PC-9 (cell line): Measurements from ENCODE around the gene CEP131. TPM values are rescaled to one million over a fixed set of nuclear protein-coding genes. Genes with fewer than 3 reads are reported as not detected.

Experiments
- BruUV-seq: library from RNA; stranded (reverse); fragments of 400-500 nt; replicated peaks from 2 replicates; lab custom pipeline; 2021; lab: Mats Ljungman, UMichigan
- CTCF ChIA-PET: fragments of 300-600 bp; sonication (Branson Sonifier 250); formaldehyde crosslinking; loops from one replicate; lab custom pipeline; 2022; ENCODE audit warnings: antibody characterized with exemption; lab: Charles Lee
- POLR2A ChIA-PET: fragments of 300-600 bp; sonication (Branson Sonifier 250); formaldehyde crosslinking; loops from one replicate; lab custom pipeline; 2022; ENCODE audit warnings: antibody characterized with exemption; ENCODE audit not compliant: unreplicated experiment; lab: Charles Lee
- DNase-seq, 2 experiments: peaks; one replicate each; pipeline versions ENCODE4 v3.0.0 to v3.0.0-alpha.2; 2015 to 2022; ENCODE audit warnings: mixed read lengths in 1 of 2
- H2AFZ ChIP-seq: fragments of 200-600 bp; sonication (generic); 2 replicates; pipeline ENCODE4 v1.8.1; 2017; ENCODE audit warnings: antibody characterized with exemption
- H3F3A ChIP-seq: fragments of 200-600 bp; sonication (generic); 2 replicates; pipeline ENCODE4 v1.8.1; 2017; ENCODE audit warnings: antibody characterized with exemption, mild to moderate bottlenecking, low read depth; ENCODE audit not compliant: insufficient read depth
- H3K27ac ChIP-seq: fragments of 200-600 bp; sonication (generic); 2 replicates; pipeline ENCODE4 v1.6.1; 2016; ENCODE audit warnings: mixed run types
- H3K27me3 ChIP-seq: fragments of 200-600 bp; sonication (generic); 2 replicates; pipeline ENCODE4 v1.6.1; 2016; ENCODE audit warnings: low read depth, mixed run types; ENCODE audit not compliant: insufficient read depth
- H3K36me3 ChIP-seq: fragments of 200-600 bp; sonication (generic); 2 replicates; pipeline ENCODE4 v1.6.1; 2016; ENCODE audit warnings: low read depth, mixed run types
- H3K4me1 ChIP-seq: fragments of 200-600 bp; sonication (generic); replicated peaks from 2 replicates; pipeline ENCODE4 v1.6.1; 2016; ENCODE audit warnings: mixed run types; ENCODE audit not compliant: insufficient read depth
- H3K4me2 ChIP-seq: fragments of 200-600 bp; sonication (generic); 2 replicates; pipeline ENCODE4 v1.6.1; 2017; ENCODE audit warnings: mixed run types
- H3K4me3 ChIP-seq: fragments of 200-600 bp; sonication (generic); 2 replicates; pipeline ENCODE4 v1.6.1; 2016; ENCODE audit warnings: mixed run types
- H3K79me2 ChIP-seq: fragments of 200-600 bp; sonication (generic); 2 replicates; pipeline ENCODE4 v1.6.1; 2017; ENCODE audit warnings: low read depth, mixed run types
- H3K9me2 ChIP-seq: fragments of 200-600 bp; sonication (generic); 2 replicates; pipeline ENCODE4 v1.8.1; 2017; ENCODE audit warnings: mild to moderate bottlenecking; ENCODE audit not compliant: insufficient read depth
- H3K9me3 ChIP-seq: fragments of 200-600 bp; sonication (generic); 2 replicates; pipeline ENCODE4 v1.8.1; 2016; ENCODE audit warnings: low read depth; ENCODE audit not compliant: insufficient read depth
- H4K20me1 ChIP-seq: fragments of 200-600 bp; sonication (generic); 2 replicates; pipeline ENCODE4 v1.8.1; 2017; ENCODE audit not compliant: insufficient read depth
- EZH2 ChIP-seq: fragments of 200-600 bp; sonication (generic); IDR thresholded peaks from 2 replicates; pipeline ENCODE4 v1.8.0; 2017; ENCODE audit warnings: antibody characterized with exemption, low read depth
- intact Hi-C: fragments of 100-400 bp; cut with micrococcal nuclease; formaldehyde crosslinking; loops from one replicate; pipeline ENCODE4 v1.10.0; 2022; ENCODE audit not compliant: unreplicated experiment
- total RNA-seq: library from RNA; stranded (reverse); gene quantifications from 2 replicates; pipeline ENCODE4 v1.2.3, GENCODE V29; 2021
- TF ChIP-seq, protein P1 (sequence below): fragments of 200-600 bp; sonication (generic); conservative IDR thresholded peaks from 2 replicates; pipeline ENCODE4 v1.6.1; 2017; ENCODE audit warnings: mixed run types, antibody characterized with exemption, mild to moderate bottlenecking, moderate library complexity

The CEP131 gene
- total RNA-seq, 1 experiment from 2014 or later, result 24.4 TPM

DNA sequence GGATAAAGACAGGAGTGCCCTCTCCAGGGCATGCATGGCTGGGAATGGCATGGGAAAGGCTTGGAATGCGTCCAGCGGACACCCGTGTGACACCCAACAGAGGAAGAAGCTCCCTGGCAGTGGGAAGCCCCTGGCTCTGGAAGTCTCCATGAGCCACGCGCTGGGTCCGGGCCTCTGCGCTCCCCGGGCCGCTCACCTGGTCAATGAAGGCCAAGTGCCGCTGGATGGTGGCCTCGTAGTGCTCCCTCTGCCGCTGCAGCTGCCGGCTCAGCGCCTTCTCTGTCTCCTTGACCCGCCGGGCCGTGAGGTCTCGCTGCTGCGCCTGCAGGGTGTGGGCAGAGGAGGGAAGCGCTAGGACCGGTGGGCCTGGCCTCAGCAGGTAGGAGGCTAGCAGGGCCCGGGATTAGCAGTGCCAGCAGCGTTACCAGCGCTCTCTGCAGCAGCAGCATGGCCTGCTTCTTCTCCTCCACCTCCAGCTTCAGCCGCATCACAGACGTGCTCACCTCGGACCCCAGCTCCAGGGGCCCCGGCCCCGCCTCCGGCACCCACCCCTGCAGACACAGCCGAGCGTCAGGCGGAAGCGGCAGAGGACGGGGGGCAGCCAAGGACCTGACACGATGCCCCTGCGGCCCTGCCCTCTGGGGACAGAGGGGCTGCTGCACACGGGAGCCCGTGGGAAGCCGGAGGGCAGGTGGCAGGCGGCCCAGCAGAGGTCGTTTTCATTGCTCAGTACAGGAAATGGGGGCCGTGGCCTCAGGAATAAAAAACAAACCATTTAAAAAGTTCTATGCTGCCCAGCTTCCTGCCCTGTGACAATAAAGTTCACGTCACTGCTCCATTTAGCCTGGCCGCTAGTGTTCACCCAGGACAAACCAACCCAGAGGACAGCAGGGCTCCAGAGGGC lies 26.0 kb downstream of the CEP131 start:
- BruUV-seq, result no TSS peak
- Histone ChIP-seq H3K79me2 (no peaks in the 10 kb centered on the region), H2AFZ (no peak overlapping the region), H3K36me3 (no peaks in the 10 kb centered on the region), H3K27me3 (no peaks in the 10 kb centered on the region), H3K27ac (no peak overlapping the region), H3K4me2 (no peak overlapping the region), H3K9me2 (no peaks in the 10 kb centered on the region), H4K20me1 (no peaks in the 10 kb centered on the region), H3K4me1 (peaks cover 7% of the 10 kb centered on the region; the same call in 1 of the 2 replicates), H3K4me3 (no peak overlapping the region), H3F3A (no peaks in the 10 kb centered on the region), H3K9me3 (no peaks in the 10 kb centered on the region)
- no peak for DNase-seq
- intact Hi-C loops, result no loop called here
- ChIA-PET POLR2A (no interaction called here), CTCF (no interaction called here)
- no peak for TF ChIP-seq EZH2
- TF ChIP-seq, protein P1, sequence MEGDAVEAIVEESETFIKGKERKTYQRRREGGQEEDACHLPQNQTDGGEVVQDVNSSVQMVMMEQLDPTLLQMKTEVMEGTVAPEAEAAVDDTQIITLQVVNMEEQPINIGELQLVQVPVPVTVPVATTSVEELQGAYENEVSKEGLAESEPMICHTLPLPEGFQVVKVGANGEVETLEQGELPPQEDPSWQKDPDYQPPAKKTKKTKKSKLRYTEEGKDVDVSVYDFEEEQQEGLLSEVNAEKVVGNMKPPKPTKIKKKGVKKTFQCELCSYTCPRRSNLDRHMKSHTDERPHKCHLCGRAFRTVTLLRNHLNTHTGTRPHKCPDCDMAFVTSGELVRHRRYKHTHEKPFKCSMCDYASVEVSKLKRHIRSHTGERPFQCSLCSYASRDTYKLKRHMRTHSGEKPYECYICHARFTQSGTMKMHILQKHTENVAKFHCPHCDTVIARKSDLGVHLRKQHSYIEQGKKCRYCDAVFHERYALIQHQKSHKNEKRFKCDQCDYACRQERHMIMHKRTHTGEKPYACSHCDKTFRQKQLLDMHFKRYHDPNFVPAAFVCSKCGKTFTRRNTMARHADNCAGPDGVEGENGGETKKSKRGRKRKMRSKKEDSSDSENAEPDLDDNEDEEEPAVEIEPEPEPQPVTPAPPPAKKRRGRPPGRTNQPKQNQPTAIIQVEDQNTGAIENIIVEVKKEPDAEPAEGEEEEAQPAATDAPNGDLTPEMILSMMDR, result no peak

DNA sequence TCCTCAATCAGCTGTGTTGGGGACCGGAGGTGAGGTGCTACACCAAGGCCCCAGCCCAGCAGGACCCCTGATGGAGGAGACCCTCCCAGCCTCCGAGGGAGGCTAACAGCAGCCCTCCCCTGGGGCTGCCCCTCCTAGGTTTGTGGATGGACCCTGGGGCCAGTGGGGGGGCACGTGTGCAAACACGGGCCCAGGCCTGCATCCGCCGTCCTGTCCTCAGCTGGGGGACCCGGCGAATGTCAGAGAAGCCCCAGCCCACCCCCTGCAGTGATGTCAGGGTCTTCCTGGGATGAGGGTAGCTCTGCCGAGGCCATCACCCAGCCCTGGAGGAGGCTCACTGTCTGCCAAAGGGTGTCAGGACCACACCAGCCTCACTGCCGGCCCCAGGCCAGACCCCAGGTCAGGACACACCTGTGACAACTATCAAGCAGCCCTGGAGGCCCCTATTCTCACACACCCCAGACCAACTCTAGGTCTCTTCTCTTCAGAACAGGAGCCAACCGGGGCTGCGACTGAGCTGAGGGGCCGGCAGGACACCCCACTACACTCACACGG lies 26.7 kb downstream of the CEP131 start:
- DNase-seq, result no peak
- Histone ChIP-seq H3F3A (no peaks in the 10 kb centered on the region), H3K27ac (no peak overlapping the region), H3K9me2 (no peaks in the 10 kb centered on the region), H3K9me3 (no peaks in the 10 kb centered on the region), H3K36me3 (no peaks in the 10 kb centered on the region), H4K20me1 (no peaks in the 10 kb centered on the region), H3K79me2 (no peaks in the 10 kb centered on the region), H3K4me1 (peaks cover 7% of the 10 kb centered on the region; the same call in 1 of the 2 replicates), H2AFZ (no peak overlapping the region), H3K4me3 (no peak overlapping the region), H3K27me3 (no peaks in the 10 kb centered on the region), H3K4me2 (no peak overlapping the region)
- POLR2A ChIA-PET, result interaction anchor here (0.7 kb wide), 1 partner anchor 463 kb away, joined by 12 read pairs; no protein-coding TSS in a partner anchor
- BruUV-seq, result no TSS peak
- intact Hi-C loops, result no loop called here
- CTCF ChIA-PET, result no interaction called here
- TF ChIP-seq EZH2, result no peak

DNA sequence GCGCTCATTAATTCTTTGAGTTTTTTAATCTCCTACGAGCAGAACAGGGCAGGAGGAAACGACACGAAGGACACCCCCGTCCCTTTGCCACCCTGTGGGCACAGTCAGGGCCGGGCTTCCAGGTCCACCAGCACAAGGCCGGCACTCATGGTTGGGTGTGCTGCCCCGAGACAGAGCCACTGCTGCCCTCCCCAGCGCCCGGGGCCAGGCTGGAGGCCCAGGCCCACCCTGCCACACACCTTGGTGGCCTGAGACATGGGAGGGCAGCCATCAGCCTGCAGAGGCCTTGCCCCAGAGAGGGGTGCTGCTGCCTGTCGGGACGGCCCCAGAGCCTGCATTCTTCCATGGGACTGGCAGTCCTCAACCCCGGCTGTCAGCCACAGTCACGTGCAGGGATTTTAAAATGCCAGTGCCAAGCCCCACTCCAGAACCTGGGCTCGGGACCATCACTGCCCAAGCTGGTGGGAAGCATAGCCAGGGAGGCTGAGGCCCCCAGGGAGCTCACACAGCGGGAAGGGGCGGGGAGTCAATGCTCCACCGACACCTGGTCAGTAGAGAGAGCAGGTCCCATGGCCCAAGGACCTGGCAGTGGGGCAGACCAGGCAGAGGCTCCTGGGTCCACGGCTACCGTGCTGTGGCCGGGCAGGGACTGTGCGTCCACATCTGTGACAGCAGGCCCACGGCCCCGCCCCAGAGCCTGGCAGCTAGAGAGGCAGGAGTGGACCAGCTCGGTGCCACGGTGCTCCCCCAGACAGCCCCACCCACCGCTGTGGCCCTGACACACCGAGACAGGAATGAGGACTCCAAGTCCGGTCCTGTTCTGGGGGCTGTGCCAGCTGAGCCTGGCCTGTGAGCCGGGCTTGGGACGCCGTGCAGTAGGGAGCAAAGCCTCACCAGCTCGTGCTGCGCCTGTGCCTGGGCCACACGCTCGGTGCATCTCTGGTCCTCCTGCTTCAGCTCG lies 27.5 kb downstream of the CEP131 start:
- Histone ChIP-seq H3K27me3 (no peaks in the 10 kb centered on the region), H3K4me3 (no peak overlapping the region), H3K9me3 (no peaks in the 10 kb centered on the region), H3K36me3 (no peaks in the 10 kb centered on the region), H3K4me2 (no peak overlapping the region), H3K9me2 (no peaks in the 10 kb centered on the region), H3F3A (no peaks in the 10 kb centered on the region), H2AFZ (no peak overlapping the region), H3K79me2 (no peaks in the 10 kb centered on the region), H3K27ac (no peak overlapping the region), H4K20me1 (no peaks in the 10 kb centered on the region), H3K4me1 (peaks cover 7% of the 10 kb centered on the region; the same call in 1 of the 2 replicates)
- ChIA-PET POLR2A (interaction anchor here (0.7 kb wide), 1 partner anchor 464 kb away, joined by 12 read pairs; no protein-coding TSS in a partner anchor), CTCF (no interaction called here)
- intact Hi-C loops, result no loop called here
- TF ChIP-seq, protein P1, result no peak
- no peak for TF ChIP-seq EZH2
- DNase-seq, result no peak
- BruUV-seq, result no TSS peak
